Epithelial cell of esophagus (primary cell): Measurements from ENCODE around the gene TNFSF4.
"Not testable (repeated sequence)": the region's sequence is repeated elsewhere in the genome, so short reads cannot be mapped to it uniquely, and the experiment has no call there.

Source experiments
- DNase-seq: peaks from one replicate; pipeline ENCODE4 v3.0.0; 2010; ENCODE audit warnings: low read depth
- H3K4me3 ChIP-seq: 2 replicates; pipeline ENCODE4 v1.5.1; 2011; ENCODE audit warnings: mild to moderate bottlenecking, low read length, control low read depth
- CTCF ChIP-seq: IDR thresholded peaks from 2 replicates; pipeline ENCODE4 v1.5.1; 2011; ENCODE audit warnings: low read depth, mild to moderate bottlenecking, low read length, control low read depth, inconsistent platforms; ENCODE audit not compliant: insufficient read depth; ENCODE audit errors: missing control alignments

The TNFSF4 gene

GRCh38 chr1:173164178-173164577 is 43.0 kb downstream of the TNFSF4 start:
- no peak for DNase-seq
- no peak for TF ChIP-seq CTCF
- no peak overlapping the region for H3K4me3 ChIP-seq

- H3K4me3 ChIP-seq, result no peak overlapping the region
- DNase-seq, result no peak
- TF ChIP-seq CTCF, result no peak
Observed at GRCh38 chr1:173163222-173163621, 43.9 kb downstream of the TNFSF4 start.

GRCh38 chr1:173162601-173163000 is 44.5 kb downstream of the TNFSF4 start:
- DNase-seq, result peak; percentile 33

GRCh38 chr1:173161510-173162221 is 45.5 kb downstream of the TNFSF4 start:
- peak; percentile 96 for DNase-seq
- TF ChIP-seq CTCF, result no peak
- H3K4me3 ChIP-seq, result no peak overlapping the region

More at GRCh38 chr1:173162601-173163000, 44.5 kb downstream of the TNFSF4 start:
- TF ChIP-seq CTCF, result no peak
- no peak overlapping the region for H3K4me3 ChIP-seq

- not testable (repeated sequence) for DNase-seq, H3K4me3 ChIP-seq
Observed at GRCh38 chr1:173153964-173154363, 53.2 kb downstream of the TNFSF4 start.

- no peak for TF ChIP-seq CTCF
- no peak for DNase-seq
- no peak overlapping the region for H3K4me3 ChIP-seq
Observed at GRCh38 chr1:173153503-173153902, 53.6 kb downstream of the TNFSF4 start.

- H3K4me3 ChIP-seq, result no peak overlapping the region
- no peak for TF ChIP-seq CTCF
- DNase-seq, result peak; percentile 82
Observed at GRCh38 chr1:173152598-173152997, 54.5 kb downstream of the TNFSF4 start.
